H1 (cell line): Measurements from ENCODE around the gene TOMM22. TPM values are rescaled to one million over a fixed set of nuclear protein-coding genes. Genes with fewer than 3 reads are reported as not detected.

Experiments
- CTCF ChIA-PET: fragments of 300-600 bp; sonication (Branson Sonifier 250); formaldehyde crosslinking; loops from one replicate; lab custom pipeline; 2021; ENCODE audit not compliant: partially characterized antibody; lab: Charles Lee
- POLR2A ChIA-PET: fragments of 300-600 bp; sonication (Branson Sonifier 250); formaldehyde crosslinking; loops from one replicate; lab custom pipeline; 2021; ENCODE audit warnings: inconsistent platforms; ENCODE audit not compliant: partially characterized antibody; lab: Charles Lee
- DNase-seq, 2 experiments: peaks; one replicate each; pipeline versions ENCODE4 v3.0.0 to v3.0.0-alpha.2; 2010 to 2022; ENCODE audit warnings: low spot score in 2 of 2, low read depth in 1 of 2, mixed read lengths in 1 of 2
- FAIRE-seq: peaks from 2 replicates; lab custom pipeline; 2011; peaks lifted over from hg19 to GRCh38; lab: Jason Lieb, UNC
- H2AFZ ChIP-seq: 2 replicates; pipeline ENCODE4 v1.8.1; 2012; ENCODE audit warnings: low read length, inconsistent platforms
- H2AK5ac ChIP-seq: 2 replicates; pipeline ENCODE4 v1.6.1; 2013; ENCODE audit warnings: low read depth, low read length
- H2BK120ac ChIP-seq: replicated peaks from 2 replicates; pipeline ENCODE3; 2013; ENCODE audit warnings: low read depth, low read length, inconsistent platforms
- H2BK12ac ChIP-seq: 2 replicates; pipeline ENCODE4 v1.6.1; 2013; ENCODE audit warnings: low read depth, low read length
- H2BK15ac ChIP-seq: 2 replicates; pipeline ENCODE4 v1.6.1; 2013; ENCODE audit warnings: low read length
- H2BK20ac ChIP-seq: 2 replicates; pipeline ENCODE4 v1.6.1; 2013; ENCODE audit warnings: low read length
- H2BK5ac ChIP-seq: 2 replicates; pipeline ENCODE4 v1.6.1; 2013; ENCODE audit warnings: low read depth, low read length
- H3K14ac ChIP-seq: 2 replicates; pipeline ENCODE4 v1.6.1; 2013; ENCODE audit warnings: inconsistent platforms; ENCODE audit not compliant: insufficient read length
- H3K18ac ChIP-seq: 2 replicates; pipeline ENCODE4 v1.6.1; 2013; ENCODE audit warnings: low read length; ENCODE audit errors: extremely low read depth
- H3K23ac ChIP-seq: 2 replicates; pipeline ENCODE4 v1.6.1; 2013; ENCODE audit warnings: inconsistent platforms; ENCODE audit not compliant: insufficient read length
- H3K23me2 ChIP-seq: 2 replicates; pipeline ENCODE4 v1.6.1; 2013; ENCODE audit warnings: low read depth, low read length
- H3K27ac ChIP-seq: 2 replicates; pipeline ENCODE4 v1.6.1; 2011; ENCODE audit warnings: low read depth, low read length, inconsistent platforms
- H3K27me3 ChIP-seq, 4 experiments: replicated peaks in 1 of 4; 1 replicate in 1 of 4; 2 replicates in 3 of 4; pipeline versions ENCODE4 v1.6.1 to v1.8.1; 2011 to 2013; ENCODE audit warnings: low read length in 3 of 4, mild to moderate bottlenecking in 3 of 4, inconsistent platforms in 2 of 4, mixed read lengths in 2 of 4, moderate library complexity in 1 of 4; ENCODE audit not compliant: control insufficient read depth in 3 of 4, insufficient read depth in 3 of 4; ENCODE audit errors: extremely low read depth in 1 of 4
- H3K36me3 ChIP-seq, 4 experiments: 2 replicates each; pipeline versions ENCODE4 v1.6.1 to v1.8.1; 2011 to 2013; ENCODE audit warnings: mild to moderate bottlenecking in 4 of 4, low read length in 3 of 4, moderate library complexity in 2 of 4, control low read depth in 1 of 4, inconsistent platforms in 1 of 4; ENCODE audit not compliant: insufficient read depth in 4 of 4, control insufficient read depth in 2 of 4
- H3K4ac ChIP-seq: replicated peaks from 2 replicates; pipeline ENCODE3; 2013; ENCODE audit warnings: low read length, low read depth, mixed read lengths, inconsistent platforms; ENCODE audit not compliant: insufficient read length
- H3K4me1 ChIP-seq, 4 experiments: replicated peaks in 1 of 4; 1 replicate in 1 of 4; 2 replicates in 3 of 4; pipeline versions ENCODE4 v1.6.1 to v1.8.1; 2011 to 2013; ENCODE audit warnings: low read length in 3 of 4, inconsistent platforms in 2 of 4, mixed read lengths in 1 of 4; ENCODE audit not compliant: insufficient read depth in 4 of 4, control insufficient read depth in 3 of 4
- H3K4me2 ChIP-seq, 2 experiments: 2 replicates each; pipeline versions ENCODE4 v1.6.1 to v1.8.1; 2011 to 2013; ENCODE audit warnings: low read depth in 2 of 2, low read length in 2 of 2, control low read depth in 1 of 2, inconsistent platforms in 1 of 2, mild to moderate bottlenecking in 1 of 2; ENCODE audit not compliant: insufficient read depth in 1 of 2
- H3K4me3 ChIP-seq, 4 experiments: fragments of 200-600, 300-600 bp in 1 of 4; sonication (generic), shearing (Covaris generic), sonication (Bioruptor Twin) in 1 of 4; 2 replicates each; pipeline versions ENCODE4 v1.5.1 to v1.8.1; 2011 to 2016; ENCODE audit warnings: low read length in 4 of 4, low read depth in 3 of 4, control low read depth in 2 of 4, inconsistent platforms in 2 of 4, mild to moderate bottlenecking in 2 of 4, mixed read lengths in 1 of 4, moderate library complexity in 1 of 4; ENCODE audit not compliant: insufficient read depth in 2 of 4; ENCODE audit errors: extremely low read depth in 1 of 4
- H3K56ac ChIP-seq: replicated peaks from 2 replicates; pipeline ENCODE3; 2013; ENCODE audit warnings: low read depth, mild to moderate bottlenecking, mixed read lengths, low read length, inconsistent platforms; ENCODE audit not compliant: insufficient read length
- H3K79me1 ChIP-seq: 2 replicates; pipeline ENCODE4 v1.6.1; 2013; ENCODE audit warnings: low read depth, low read length, control low read depth
- H3K79me2 ChIP-seq, 2 experiments: 2 replicates each; pipeline versions ENCODE4 v1.6.1 to v1.8.1; 2012 to 2013; ENCODE audit warnings: low read length in 2 of 2, mild to moderate bottlenecking in 2 of 2, inconsistent platforms in 1 of 2; ENCODE audit not compliant: insufficient read depth in 2 of 2, control insufficient read depth in 1 of 2
- H3K9ac ChIP-seq, 4 experiments: replicated peaks in 1 of 4; 1 replicate in 1 of 4; 2 replicates in 3 of 4; pipeline versions ENCODE4 v1.6.1 to v1.8.1; 2011 to 2013; ENCODE audit warnings: low read depth in 3 of 4, low read length in 3 of 4, control low read depth in 2 of 4, mild to moderate bottlenecking in 2 of 4, moderate library complexity in 2 of 4, inconsistent platforms in 1 of 4; ENCODE audit errors: extremely low read depth in 1 of 4
- H3K9me3 ChIP-seq, 2 experiments: 2 replicates each; pipeline versions ENCODE4 v1.6.1 to v1.8.1; 2012 to 2013; ENCODE audit warnings: mild to moderate bottlenecking in 2 of 2, moderate library complexity in 2 of 2, control low read depth in 1 of 2, inconsistent platforms in 1 of 2, low read depth in 1 of 2, low read length in 1 of 2, mixed read lengths in 1 of 2; ENCODE audit not compliant: insufficient read depth in 2 of 2
- H4K20me1 ChIP-seq, 2 experiments: replicated peaks in 1 of 2; 2 replicates each; pipeline versions ENCODE3 to v1.8.1; 2011 to 2013; ENCODE audit warnings: inconsistent platforms in 2 of 2, low read length in 2 of 2, mild to moderate bottlenecking in 1 of 2; ENCODE audit not compliant: insufficient read depth in 2 of 2, control insufficient read depth in 1 of 2
- H4K5ac ChIP-seq: 2 replicates; pipeline ENCODE4 v1.6.1; 2013; ENCODE audit warnings: low read length, low read depth, mixed read lengths, inconsistent platforms; ENCODE audit not compliant: insufficient read length
- H4K8ac ChIP-seq: 2 replicates; pipeline ENCODE4 v1.8.0; 2013; ENCODE audit warnings: mild to moderate bottlenecking, moderate library complexity, low read length, inconsistent platforms; ENCODE audit not compliant: insufficient read depth; ENCODE audit errors: extremely low read depth
- H4K91ac ChIP-seq: replicated peaks from 2 replicates; pipeline ENCODE3; 2013; ENCODE audit warnings: low read length, mixed read lengths, inconsistent platforms; ENCODE audit not compliant: insufficient read length
- ASH2L ChIP-seq: fragments of 200-600, 300-600 bp; sonication (generic); IDR thresholded peaks from one replicate; pipeline ENCODE4 v1.7.1; 2017; ENCODE audit warnings: low read length
- FOSL1 ChIP-seq: IDR thresholded peaks from 2 replicates; pipeline ENCODE4 v1.6.1; 2011; ENCODE audit warnings: mild to moderate bottlenecking, low read depth, low read length, moderate library complexity; ENCODE audit not compliant: insufficient read depth
- HDAC2 ChIP-seq, 2 experiments: fragments of 300-600 bp in 1 of 2; sonication (generic) in 1 of 2; IDR thresholded peaks; 2 replicates each; pipeline ENCODE4 v1.6.1; 2011 to 2012; ENCODE audit warnings: low read depth in 2 of 2, low read length in 2 of 2, mild to moderate bottlenecking in 2 of 2, moderate library complexity in 2 of 2, borderline replicate concordance in 1 of 2, inconsistent platforms in 1 of 2
- HDAC6 ChIP-seq: IDR thresholded peaks from one replicate; pipeline ENCODE4 v1.7.1; 2012; ENCODE audit warnings: low read depth, mild to moderate bottlenecking, inconsistent platforms, low read length, moderate library complexity
- WGBS, 2 experiments: shearing (Covaris generic) in 1 of 2; methylation state at CpG; one replicate each; pipeline versions ENCODE4 v1.1.6 to v1.1.7; 2013 to 2015; ENCODE audit warnings: low lambda C conversion rate in 2 of 2, mixed read lengths in 2 of 2, inconsistent platforms in 1 of 2, low coverage in 1 of 2, missing lambda C conversion rate in 1 of 2; ENCODE audit not compliant: insufficient replicate concordance in 2 of 2, insufficient coverage in 1 of 2, insufficient read length in 1 of 2; ENCODE audit errors: extremely low coverage in 1 of 2, missing lambda C conversion rate in 1 of 2; 5-methylcytosine and 5-hydroxymethylcytosine counted together
- long read RNA-seq, 2 experiments: library from RNA in 1 of 2; library from capped mRNA in 1 of 2; stranded (forward); transcript quantifications; one replicate each; pipeline ENCODE4 v2.0.0, GENCODE V29; 2021; ENCODE audit warnings: inconsistent platforms in 1 of 2
- polyA minus RNA-seq, 3 experiments: library from RNA; depleted of rRNA, polyadenylated mRNA; stranded (reverse); fragments of >200 nt; gene quantifications; 1 replicate in 2 of 3; 2 replicates in 1 of 3; pipeline ENCODE4 v1.2.3, GENCODE V29; 2011
- polyA plus RNA-seq, 7 experiments: library from polyadenylated mRNA; depleted of rRNA in 3 of 7; stranded (reverse) in 5 of 7; unstranded in 2 of 7; fragments of >200 nt in 5 of 7; fragments of 200-250 nt in 2 of 7; gene quantifications; 1 replicate in 5 of 7; 2 replicates in 1 of 7; 4 replicates in 1 of 7; pipeline versions ENCODE4 v1.2.1 to v1.2.3, GENCODE V29; 2011 to 2013; ENCODE audit warnings: missing spikeins in 2 of 7, mixed read lengths in 2 of 7
- total RNA-seq: library from RNA; stranded (reverse); fragmentation: NEBNext Ultra II Directional; extraction: Animal tissue kit (Norgen Biotek cat#: 25700); gene quantifications from 2 replicates; pipeline ENCODE4 v1.2.1, GENCODE V29; 2021
- TF ChIP-seq, protein P1 (sequence below): IDR thresholded peaks from 2 replicates; pipeline ENCODE4 v1.6.1; 2012; ENCODE audit warnings: low read length, inconsistent platforms

The TOMM22 gene
- 125 and 138 TPM in 2 replicates for total RNA-seq
- 47.8 and 84.0 TPM in 2 replicates for polyA plus RNA-seq (2011; rRNA removed)
- 63.2 TPM for polyA plus RNA-seq (2011; cell fraction: cytosol; rRNA removed)
- polyA plus RNA-seq (2011; cell fraction: nucleus; rRNA removed) = 17.1 TPM
- 77.4 to 87.4 TPM (median 84.9 TPM) in 4 replicates for polyA plus RNA-seq (2012, experiment 1 of 2)
- 75.9 TPM for polyA plus RNA-seq (2012, experiment 2 of 2)
- polyA plus RNA-seq (2013, experiment 1 of 2) = 66.9 TPM
- polyA plus RNA-seq (2013, experiment 2 of 2) = 65.9 TPM
- 41.5 and 41.9 TPM in 2 replicates for polyA minus RNA-seq (2011; rRNA and poly(A)+ RNA removed)
- 31.0 TPM for polyA minus RNA-seq (2011; cell fraction: cytosol; rRNA and poly(A)+ RNA removed)
- 14.7 TPM for polyA minus RNA-seq (2011; cell fraction: nucleus; rRNA and poly(A)+ RNA removed)
- long read RNA-seq, experiment 1, transcript TOMM22-201 (4 exons, 2,040 nt) = major isoform, 68 of 109 reads
- long read RNA-seq, experiment 1, transcript TOMM22-202 (3 exons, 782 nt) = minor isoform, 10 of 109 reads
- long read RNA-seq, experiment 1, partial matches to known transcripts = 30 of 109 reads
- long read RNA-seq, experiment 1, other reads (novel, unspliced or antisense) = 1 of 109 reads
- long read RNA-seq, experiment 2, transcript TOMM22-201 (4 exons, 2,040 nt) = major isoform, 206 of 212 reads
- long read RNA-seq, experiment 2, partial matches to known transcripts = 3 of 212 reads
- long read RNA-seq, experiment 2, other reads (novel, unspliced or antisense) = 1 of 212 reads

DNA sequence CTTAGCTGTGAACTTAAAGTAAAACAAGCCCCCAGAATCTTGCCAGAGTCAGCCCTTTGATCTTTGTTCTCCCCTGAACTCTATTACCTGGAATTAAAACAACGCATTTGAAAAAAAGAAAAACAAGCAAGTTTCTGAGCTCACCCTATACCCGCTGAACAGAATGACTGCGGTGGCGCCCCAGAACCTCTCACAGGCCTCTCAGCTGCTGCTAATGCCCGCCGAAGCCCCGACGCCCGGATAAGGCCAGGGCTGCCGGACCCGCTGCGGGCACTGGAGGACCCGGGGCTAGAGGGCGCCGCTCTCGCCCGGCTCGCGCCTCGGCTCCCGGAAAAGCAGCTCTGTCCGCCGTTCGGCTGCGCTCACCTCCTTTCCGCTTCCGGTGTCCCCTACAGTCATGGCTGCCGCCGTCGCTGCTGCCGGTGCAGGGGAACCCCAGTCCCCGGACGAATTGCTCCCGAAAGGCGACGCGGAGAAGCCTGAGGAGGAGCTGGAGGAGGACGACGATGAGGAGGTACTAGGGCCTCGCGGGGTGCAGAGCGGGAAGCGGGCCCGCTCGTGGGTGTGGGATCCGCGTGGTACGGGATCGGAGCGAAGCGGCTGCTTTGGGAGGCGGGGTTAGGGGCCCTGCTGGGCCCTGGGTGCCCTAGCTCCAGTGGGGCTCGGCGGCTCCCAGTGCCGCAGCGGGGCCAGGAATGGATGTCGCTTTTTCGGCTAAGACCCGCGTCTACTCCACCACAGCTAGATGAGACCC is at the start of gene TOMM22:
TSS of gene TOMM22 (plus strand) at position 376 of the 754 bp plus-strand sequence. CDS start at position 398, 22 bp downstream.
- Histone ChIP-seq H4K5ac (peak within 1 kb of the TSS; percentile 95), H3K14ac (no peak within 1 kb of the TSS), H4K8ac (peak within 1 kb of the TSS; percentile 99), H2AFZ (peak within 1 kb of the TSS; percentile 83; the same call in 1 of the 2 replicates), H4K20me1 (peaks cover 3 to 4% of the 10 kb centered on the region in 2 experiments), H3K18ac (peak within 1 kb of the TSS; percentile 99), H3K27ac (peak within 1 kb of the TSS; percentile 90), H2BK120ac (no peak within 1 kb of the TSS), H3K23ac (no peak within 1 kb of the TSS), H3K79me2 (peaks cover 7 to 12% of the 10 kb centered on the region in 2 experiments; a peak in 3 of 4 replicates), H3K27me3 (no peaks in the 10 kb centered on the region), H3K4me2 (peak within 1 kb of the TSS; percentile 57 to 81), H2BK20ac (no peak within 1 kb of the TSS), H2AK5ac (peak within 1 kb of the TSS; percentile 88; the same call in 1 of the 2 replicates), H3K4me1 (peaks cover 0 to 3% (median 1%) of the 10 kb centered on the region in 4 experiments; a peak in 3 of 7 replicates), H2BK12ac (no peak within 1 kb of the TSS), H3K9ac (peak within 1 kb of the TSS; percentile 55 to 93 (median 84)), H2BK5ac (peak within 1 kb of the TSS; percentile 96), H3K56ac (peak within 1 kb of the TSS; percentile 54), H3K36me3 (peaks cover 10 to 35% (median 21%) of the 10 kb centered on the region in 4 experiments), H3K4ac (peak within 1 kb of the TSS; percentile 87), H4K91ac (peak within 1 kb of the TSS; percentile 84), H3K23me2 (peaks cover 6% of the 10 kb centered on the region), H3K4me3 (peak within 1 kb of the TSS; percentile 86 to 96 (median 94)), H3K9me3 (peaks cover 5 to 8% of the 10 kb centered on the region in 2 experiments; a peak in 3 of 4 replicates), H2BK15ac (no peak within 1 kb of the TSS), H3K79me1 (peaks cover 4% of the 10 kb centered on the region; the same call in 1 of the 2 replicates)
- 4% methylated on average over 48 of the region's 60 CpGs; no CpG with 5 or more reads in 1 of the 2 experiments for WGBS, 2 experiments
- FAIRE-seq = no peak
- DNase-seq = peak; percentile 73 to 90
- POLR2A ChIA-PET = interaction anchor here (0.6 to 8.6 kb wide), 24 partner anchors 9 to 326 kb away, joined by 3 to 123 read pairs (median 4); partner anchors contain the start of genes DMC1, GTPBP1 and JOSD1
- CTCF ChIA-PET = interaction anchor here (0.6 to 2.3 kb wide), 15 partner anchors 12 to 729 kb away, joined by 3 to 18 read pairs (median 3); partner anchors contain the start of gene GTPBP1
- TF ChIP-seq FOSL1 = no peak
- TF ChIP-seq HDAC6 = no peak
- TF ChIP-seq HDAC2 (IDR thresholded peaks at IDR 0.05; ENCODE audit: borderline replicate concordance in 1 of 2, low read depth in 2 of 2, low read length in 2 of 2) = peak in 1 of 2 experiments; percentile 98; a peak in 2 of 4 replicates
- TF ChIP-seq ASH2L = peak; percentile 94
- TF ChIP-seq, protein P1, sequence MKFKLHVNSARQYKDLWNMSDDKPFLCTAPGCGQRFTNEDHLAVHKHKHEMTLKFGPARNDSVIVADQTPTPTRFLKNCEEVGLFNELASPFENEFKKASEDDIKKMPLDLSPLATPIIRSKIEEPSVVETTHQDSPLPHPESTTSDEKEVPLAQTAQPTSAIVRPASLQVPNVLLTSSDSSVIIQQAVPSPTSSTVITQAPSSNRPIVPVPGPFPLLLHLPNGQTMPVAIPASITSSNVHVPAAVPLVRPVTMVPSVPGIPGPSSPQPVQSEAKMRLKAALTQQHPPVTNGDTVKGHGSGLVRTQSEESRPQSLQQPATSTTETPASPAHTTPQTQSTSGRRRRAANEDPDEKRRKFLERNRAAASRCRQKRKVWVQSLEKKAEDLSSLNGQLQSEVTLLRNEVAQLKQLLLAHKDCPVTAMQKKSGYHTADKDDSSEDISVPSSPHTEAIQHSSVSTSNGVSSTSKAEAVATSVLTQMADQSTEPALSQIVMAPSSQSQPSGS = 0 out of 2 replicates have a peak, but pooled peaks have one; percentile 19
